ENCODE results near the gene FAM184B.

FAM184B gene

DNA sequence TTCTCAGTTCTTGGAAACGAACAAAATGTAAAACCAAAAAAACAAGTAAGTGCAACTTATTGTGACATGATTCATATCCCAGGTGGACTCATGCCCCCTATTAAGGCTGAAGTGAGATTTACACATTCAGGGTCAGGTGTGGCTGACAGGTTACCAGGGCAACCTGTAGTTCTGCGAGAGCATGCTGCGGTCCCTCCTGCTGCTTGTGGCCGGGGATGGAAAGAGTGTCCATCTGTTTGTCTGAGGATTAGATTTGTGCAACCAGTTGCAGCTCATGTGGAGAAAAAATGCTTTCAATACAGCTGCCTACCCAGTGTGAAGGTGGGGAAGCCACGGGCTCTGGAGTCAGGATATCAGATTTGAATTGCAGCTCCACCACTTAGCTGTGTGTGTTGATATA lies 78.8 kb downstream of the FAM184B start:
- Histone ChIP-seq H3K79me2 (ENCODE audit: insufficient read depth, low read length) (no peaks in the 10 kb centered on the region), H3K9ac (ENCODE audit: low read length) (no peak overlapping the region), H4K20me1 (ENCODE audit: insufficient read depth, low read length) (no peaks in the 10 kb centered on the region), H3K27ac (ENCODE audit: low read depth, low read length, poor library complexity, severe bottlenecking) (no peak overlapping the region), H3K36me3 (ENCODE audit: insufficient read depth, low read length) (no peaks in the 10 kb centered on the region), H3K4me2 (ENCODE audit: low read length) (no peak overlapping the region), H3K27me3 (ENCODE audit: insufficient read depth, low read length) (no peaks in the 10 kb centered on the region), H3K9me3 (ENCODE audit: low read length) (no peaks in the 10 kb centered on the region), H3K4me3 (ENCODE audit: low read depth, low read length, poor library complexity, severe bottlenecking) (no peak overlapping the region), H3K9me2 (ENCODE audit: low read depth, low read length) (no peaks in the 10 kb centered on the region), H3K4me1 (ENCODE audit: insufficient read depth, low read length, severe bottlenecking) (no peaks in the 10 kb centered on the region), H3F3A (ENCODE audit: insufficient read depth, low read length) (no peaks in the 10 kb centered on the region), H2AFZ (ENCODE audit: low read length) (no peak overlapping the region)
- TF ChIP-seq, protein P1, sequence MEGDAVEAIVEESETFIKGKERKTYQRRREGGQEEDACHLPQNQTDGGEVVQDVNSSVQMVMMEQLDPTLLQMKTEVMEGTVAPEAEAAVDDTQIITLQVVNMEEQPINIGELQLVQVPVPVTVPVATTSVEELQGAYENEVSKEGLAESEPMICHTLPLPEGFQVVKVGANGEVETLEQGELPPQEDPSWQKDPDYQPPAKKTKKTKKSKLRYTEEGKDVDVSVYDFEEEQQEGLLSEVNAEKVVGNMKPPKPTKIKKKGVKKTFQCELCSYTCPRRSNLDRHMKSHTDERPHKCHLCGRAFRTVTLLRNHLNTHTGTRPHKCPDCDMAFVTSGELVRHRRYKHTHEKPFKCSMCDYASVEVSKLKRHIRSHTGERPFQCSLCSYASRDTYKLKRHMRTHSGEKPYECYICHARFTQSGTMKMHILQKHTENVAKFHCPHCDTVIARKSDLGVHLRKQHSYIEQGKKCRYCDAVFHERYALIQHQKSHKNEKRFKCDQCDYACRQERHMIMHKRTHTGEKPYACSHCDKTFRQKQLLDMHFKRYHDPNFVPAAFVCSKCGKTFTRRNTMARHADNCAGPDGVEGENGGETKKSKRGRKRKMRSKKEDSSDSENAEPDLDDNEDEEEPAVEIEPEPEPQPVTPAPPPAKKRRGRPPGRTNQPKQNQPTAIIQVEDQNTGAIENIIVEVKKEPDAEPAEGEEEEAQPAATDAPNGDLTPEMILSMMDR (IDR thresholded peaks at IDR 0.05; ENCODE audit: low read length): no peak
- TF ChIP-seq EZH2 (IDR thresholded peaks at IDR 0.05; ENCODE audit: borderline replicate concordance, low read length): no peak

DNA sequence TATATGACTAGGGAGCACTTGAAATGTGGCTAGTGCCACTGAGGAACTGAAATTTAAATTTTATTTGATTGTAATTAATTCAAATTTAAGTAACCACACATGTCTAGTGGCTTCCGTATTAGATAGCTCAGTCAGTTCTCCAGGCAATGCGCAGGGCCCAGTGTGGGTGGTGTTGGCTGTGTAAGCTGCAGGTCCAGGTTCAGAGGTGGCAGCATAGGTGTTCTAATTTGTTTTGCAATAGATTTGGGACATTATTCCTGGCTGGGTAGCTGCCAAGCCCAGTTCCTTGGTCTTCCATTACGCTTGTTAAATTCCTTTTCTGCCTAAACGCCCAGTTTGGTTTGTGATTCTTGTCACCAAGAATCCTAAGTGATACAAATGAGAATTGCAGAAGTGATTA lies 79.5 kb downstream of the FAM184B start:
- Histone ChIP-seq H3K27me3 (ENCODE audit: insufficient read depth, low read length) (no peaks in the 10 kb centered on the region), H3K36me3 (ENCODE audit: insufficient read depth, low read length) (no peaks in the 10 kb centered on the region), H4K20me1 (ENCODE audit: insufficient read depth, low read length) (no peaks in the 10 kb centered on the region), H3K4me3 (ENCODE audit: low read depth, low read length, poor library complexity, severe bottlenecking) (no peak overlapping the region), H3K9ac (ENCODE audit: low read length) (no peak overlapping the region), H3K79me2 (ENCODE audit: insufficient read depth, low read length) (no peaks in the 10 kb centered on the region), H3K4me2 (ENCODE audit: low read length) (no peak overlapping the region), H3K9me3 (ENCODE audit: low read length) (no peaks in the 10 kb centered on the region), H3K4me1 (ENCODE audit: insufficient read depth, low read length, severe bottlenecking) (no peaks in the 10 kb centered on the region), H3F3A (ENCODE audit: insufficient read depth, low read length) (no peaks in the 10 kb centered on the region), H2AFZ (ENCODE audit: low read length) (no peak overlapping the region), H3K27ac (ENCODE audit: low read depth, low read length, poor library complexity, severe bottlenecking) (no peak overlapping the region), H3K9me2 (ENCODE audit: low read depth, low read length) (no peaks in the 10 kb centered on the region)
- TF ChIP-seq, protein P1 (IDR thresholded peaks at IDR 0.05; ENCODE audit: low read length): no peak
- TF ChIP-seq EZH2 (IDR thresholded peaks at IDR 0.05; ENCODE audit: borderline replicate concordance, low read length): no peak

DNA sequence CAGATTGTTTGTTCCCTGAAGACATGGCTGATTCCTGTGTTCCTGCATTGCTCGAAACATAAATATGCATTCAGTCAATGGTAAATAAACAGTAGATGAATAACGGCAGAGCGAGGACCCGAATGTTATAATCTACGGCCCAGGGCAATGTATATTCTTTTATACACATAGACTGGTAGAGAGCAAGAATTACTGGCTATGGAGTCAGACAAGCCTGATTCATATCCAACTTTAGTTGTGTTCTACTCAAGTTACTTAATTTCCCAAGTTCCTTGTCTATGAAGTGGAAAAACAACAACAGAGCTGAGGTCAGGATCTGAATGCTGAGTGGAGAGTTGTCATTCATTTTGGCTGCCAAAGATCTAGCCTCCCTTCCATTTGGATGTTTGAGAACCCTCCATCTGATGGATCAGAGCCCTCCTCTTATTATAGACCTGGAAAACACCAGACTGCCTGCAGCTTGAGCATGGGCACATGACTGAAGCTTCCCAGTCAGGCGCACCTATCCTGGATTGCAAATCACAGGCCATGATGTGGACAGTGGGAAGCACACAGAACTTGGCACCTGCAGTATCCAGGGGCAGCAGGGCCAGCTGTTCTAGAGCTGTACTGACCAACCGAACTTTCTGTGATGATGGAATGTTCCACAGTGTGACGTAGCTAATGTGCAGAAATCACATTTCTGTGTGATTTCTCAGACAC lies 80.1 kb downstream of the FAM184B start:
- Histone ChIP-seq H2AFZ (ENCODE audit: low read length) (no peak overlapping the region), H3K27ac (ENCODE audit: low read depth, low read length, poor library complexity, severe bottlenecking) (no peak overlapping the region), H4K20me1 (ENCODE audit: insufficient read depth, low read length) (no peaks in the 10 kb centered on the region), H3K9me2 (ENCODE audit: low read depth, low read length) (no peaks in the 10 kb centered on the region), H3K4me2 (ENCODE audit: low read length) (no peak overlapping the region), H3K9ac (ENCODE audit: low read length) (no peak overlapping the region), H3K4me3 (ENCODE audit: low read depth, low read length, poor library complexity, severe bottlenecking) (no peak overlapping the region), H3K27me3 (ENCODE audit: insufficient read depth, low read length) (no peaks in the 10 kb centered on the region), H3K4me1 (ENCODE audit: insufficient read depth, low read length, severe bottlenecking) (no peaks in the 10 kb centered on the region), H3F3A (ENCODE audit: insufficient read depth, low read length) (no peaks in the 10 kb centered on the region), H3K9me3 (ENCODE audit: low read length) (no peaks in the 10 kb centered on the region), H3K36me3 (ENCODE audit: insufficient read depth, low read length) (no peaks in the 10 kb centered on the region), H3K79me2 (ENCODE audit: insufficient read depth, low read length) (no peaks in the 10 kb centered on the region)
- TF ChIP-seq, protein P1 (IDR thresholded peaks at IDR 0.05; ENCODE audit: low read length): no peak
- TF ChIP-seq EZH2 (IDR thresholded peaks at IDR 0.05; ENCODE audit: borderline replicate concordance, low read length): no peak
